ENCODE measurements around the gene PCLO.

The PCLO gene

DNA sequence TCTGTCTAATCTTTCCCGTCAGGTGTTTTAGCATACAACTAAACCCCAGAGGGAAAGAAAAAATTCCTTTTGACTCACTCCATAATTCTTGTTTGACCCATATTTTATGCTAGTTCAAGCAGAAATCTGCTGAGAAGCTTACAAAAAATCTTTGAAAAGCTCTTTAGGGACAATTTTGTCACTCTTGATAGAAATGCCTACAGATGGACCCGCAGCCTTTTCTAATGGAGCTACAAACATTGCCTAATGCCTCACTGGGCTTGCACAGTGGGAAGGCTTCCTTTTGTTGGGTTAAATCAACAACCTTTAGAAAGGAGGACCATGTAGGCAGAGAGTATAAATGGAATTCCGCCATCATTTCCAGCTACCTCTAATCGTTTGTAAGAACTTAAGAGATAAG lies 344.5 kb downstream of the PCLO start:
- no peak for DNase-seq

DNA sequence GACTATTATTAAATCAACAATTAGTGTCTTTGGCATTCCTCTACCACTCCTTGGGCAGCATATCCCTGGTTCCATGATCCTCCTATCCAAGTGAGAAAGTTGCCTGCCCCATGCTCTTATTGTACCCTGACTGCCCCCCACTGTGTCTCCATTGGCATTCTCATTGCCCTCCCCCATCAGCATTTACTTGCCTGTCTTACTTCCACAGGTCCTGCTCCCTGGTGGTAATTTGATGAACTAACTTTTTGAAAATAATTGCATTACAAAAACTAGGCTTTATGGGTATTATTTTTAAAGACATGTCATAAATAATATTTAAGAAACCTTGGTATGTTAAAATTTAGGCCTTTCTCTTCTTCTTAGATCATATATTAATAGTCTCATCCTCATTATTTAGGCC lies 346.4 kb downstream of the PCLO start:
- no peak for DNase-seq

DNA sequence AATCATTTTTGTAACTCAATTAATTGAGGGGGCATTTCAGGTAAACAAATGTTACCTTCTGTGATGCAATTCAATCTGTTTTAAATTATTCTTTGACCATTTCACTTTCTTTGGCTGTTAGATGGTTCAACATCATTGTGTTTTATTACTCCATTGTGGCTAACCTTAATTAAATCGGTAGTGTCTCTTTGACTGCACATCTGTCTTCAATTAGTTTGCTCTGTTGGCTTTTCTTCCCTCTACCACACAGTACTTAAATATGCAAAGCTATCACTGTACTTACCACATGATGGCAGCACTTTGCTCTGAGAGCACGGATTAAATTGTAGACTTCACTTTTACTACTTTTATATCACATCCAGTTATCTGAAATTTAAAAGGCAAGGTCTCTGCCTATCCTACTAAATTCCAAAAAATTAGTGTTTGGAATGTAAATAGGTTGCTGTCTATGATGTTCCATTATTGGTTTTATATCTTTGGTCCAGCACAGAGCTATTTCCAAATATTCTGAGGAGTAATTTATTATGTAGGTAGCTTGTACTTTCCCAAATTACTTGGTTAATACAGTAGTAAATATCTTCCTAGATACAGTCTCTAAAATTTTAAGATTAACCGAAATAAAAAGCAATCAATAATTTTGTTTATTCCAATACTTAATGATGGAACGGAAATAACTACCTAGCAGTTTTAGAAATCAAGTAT lies 352.0 kb downstream of the PCLO start:
- DNase-seq, result no peak

DNA sequence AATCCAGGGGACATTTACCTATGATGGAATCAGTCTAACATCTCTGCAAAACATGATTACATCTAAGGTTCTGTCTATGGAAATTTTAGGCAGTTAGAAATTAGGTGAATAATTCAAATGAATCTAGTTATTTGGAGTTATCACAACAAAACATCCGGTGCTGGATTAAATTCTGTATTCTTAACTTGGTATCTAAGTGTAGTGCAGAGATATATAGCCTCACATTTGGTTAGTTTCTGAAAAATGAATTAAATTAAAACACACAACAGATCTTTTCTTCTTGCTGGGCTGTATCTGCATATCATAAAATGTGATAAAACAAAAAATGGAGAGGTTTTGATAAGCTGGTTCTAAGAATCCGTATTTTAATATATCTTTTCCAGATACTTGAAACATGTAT lies 354.1 kb downstream of the PCLO start:
- no peak for DNase-seq

DNA sequence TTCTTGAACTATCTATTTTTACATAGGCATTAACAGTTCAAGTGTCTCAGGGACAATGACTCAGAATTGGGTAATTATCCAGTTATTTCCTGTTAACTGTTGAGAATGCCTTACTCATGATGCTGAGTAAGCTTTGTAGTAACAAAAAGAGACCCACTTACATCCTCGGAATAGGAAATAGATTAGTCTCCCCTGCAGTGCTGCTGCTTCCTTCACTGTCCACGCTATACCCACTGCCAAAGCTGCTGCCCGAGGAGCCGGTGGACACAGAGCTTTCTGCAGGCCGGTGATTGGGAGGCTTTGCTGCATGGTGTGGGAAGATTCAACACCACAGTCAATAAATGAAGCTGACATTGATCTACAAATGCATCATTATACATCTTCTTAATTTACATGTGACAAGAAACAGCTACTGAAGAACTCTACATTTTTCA lies 357.1 kb downstream of the PCLO start:
- peak; percentile 82 for DNase-seq

DNA sequence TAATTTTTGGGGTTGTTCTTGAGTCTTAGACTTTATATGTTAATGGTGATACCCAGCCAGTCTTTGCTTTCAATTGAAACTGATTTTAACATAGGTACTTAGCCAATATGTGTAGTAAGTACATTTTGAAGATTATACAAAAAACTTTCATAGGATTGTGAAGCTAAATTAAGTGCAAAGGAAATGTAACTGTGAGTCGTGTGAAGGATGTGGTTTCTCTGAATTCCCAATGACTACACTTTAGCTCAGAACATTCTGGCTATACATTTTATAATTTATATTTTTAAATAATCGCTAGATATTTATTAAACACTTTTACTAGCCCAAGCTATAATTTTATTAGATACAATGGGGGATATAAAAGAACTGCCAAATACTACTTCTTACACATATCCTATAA lies 359.3 kb downstream of the PCLO start:
- no peak for DNase-seq

DNA sequence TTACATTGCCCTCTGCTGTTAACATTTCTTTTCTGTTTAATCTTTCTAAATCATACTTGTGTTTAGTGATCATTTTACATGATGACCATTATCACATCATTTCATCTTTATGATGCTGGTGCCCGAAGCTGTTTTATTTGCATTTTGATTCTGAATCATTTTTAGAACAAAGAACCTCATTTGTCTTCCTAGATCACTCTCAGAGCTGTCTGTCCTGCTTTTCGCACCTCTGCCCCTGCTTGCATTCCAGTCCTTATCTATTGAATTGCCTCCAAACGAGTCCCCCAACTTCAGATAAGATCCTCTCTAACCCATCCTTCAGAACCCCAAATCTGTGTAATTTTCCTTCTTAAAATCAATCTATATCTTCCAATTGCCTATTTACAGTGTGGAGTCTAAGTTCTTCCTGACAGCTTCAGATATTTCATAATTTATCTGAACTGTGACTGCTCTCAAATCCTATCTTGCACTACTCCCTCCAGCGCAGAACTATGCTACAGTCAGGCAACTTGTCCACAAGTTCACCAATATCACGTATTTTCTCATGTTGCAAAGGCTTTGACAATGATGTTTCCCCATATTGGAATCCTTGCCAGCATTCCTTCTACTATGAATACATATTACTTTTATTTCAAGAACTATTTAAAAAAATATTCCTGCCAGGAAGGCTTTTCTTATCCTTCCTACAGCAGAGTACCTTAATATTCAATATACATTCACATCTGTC lies 372.6 kb downstream of the PCLO start:
- no peak for DNase-seq

DNA sequence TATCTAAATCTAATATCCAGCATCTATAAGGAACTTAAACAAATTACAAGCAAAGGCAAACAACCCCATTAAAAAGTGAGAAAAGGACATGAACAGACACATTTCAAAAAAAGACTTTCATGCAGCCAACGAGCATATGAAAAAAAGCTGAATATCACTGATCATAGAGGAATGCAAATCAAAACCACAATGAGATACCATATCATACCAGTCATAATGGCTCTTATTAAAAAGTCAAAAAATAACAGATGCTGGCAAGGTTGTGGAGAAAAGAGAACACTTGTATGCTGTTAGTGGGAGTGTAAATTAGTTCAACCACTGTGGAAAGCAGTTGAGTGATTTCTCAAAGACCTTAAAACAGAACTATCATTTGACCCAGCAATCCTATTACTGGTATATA lies 384.7 kb downstream of the PCLO start:
- DNase-seq, result no peak

DNA sequence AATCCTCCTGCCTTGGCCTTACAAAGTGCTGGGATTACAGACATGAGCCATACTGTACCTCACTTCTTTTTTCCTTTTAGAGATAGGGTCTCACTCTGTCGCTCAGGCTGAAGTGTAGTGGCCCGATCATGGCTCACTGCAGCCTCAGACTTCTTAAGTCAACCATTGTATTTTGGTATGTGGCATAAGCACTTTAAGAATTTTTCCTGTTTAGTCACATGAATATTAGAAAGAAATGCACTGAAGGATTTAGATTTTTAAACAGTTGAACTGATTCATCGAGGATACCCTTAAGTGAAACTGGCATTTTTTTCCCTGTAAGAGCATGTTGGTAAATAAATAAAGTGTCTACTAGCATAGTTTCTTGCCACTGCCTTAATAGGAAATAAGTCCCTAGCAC lies 399.8 kb downstream of the PCLO start:
- no peak for DNase-seq

DNA sequence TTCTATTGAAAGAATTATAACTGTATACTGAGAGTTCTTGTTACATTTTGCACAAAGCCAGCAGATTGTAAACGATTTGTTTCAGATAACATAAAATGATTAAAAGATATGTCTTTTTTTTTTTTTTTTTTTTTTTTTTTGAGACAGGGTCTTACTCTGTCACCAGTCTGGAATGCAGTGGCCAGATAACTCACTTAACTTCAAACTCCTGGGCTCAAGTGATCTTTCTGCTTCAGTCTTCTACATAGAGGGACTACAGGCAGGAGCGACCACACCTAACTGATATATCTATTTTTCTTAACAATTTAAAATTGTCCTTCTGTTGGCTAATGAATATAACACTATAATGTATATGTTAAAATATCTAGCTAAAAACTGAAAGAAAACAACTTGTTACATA lies 401.9 kb downstream of the PCLO start:
- DNase-seq, result peak; percentile 57

DNA sequence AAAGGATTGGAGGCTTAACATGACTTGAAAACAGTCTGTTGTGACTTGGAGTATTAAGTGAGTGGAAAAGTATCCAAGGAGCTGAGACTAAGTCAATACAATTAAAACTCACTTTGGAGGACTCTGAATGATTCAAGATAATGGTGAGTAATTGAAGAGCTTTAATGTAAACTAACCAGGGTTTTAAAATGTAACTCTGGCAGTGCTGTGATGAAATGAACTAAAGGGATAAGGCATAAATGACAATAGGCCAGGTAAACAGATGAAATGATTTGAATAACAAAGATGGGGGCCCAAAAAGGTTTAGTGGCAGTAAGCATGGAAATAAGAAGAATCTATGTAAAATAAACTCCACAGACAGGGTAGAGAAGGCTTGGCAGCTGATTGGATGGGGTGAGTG lies 402.6 kb downstream of the PCLO start:
- DNase-seq, result no peak

DNA sequence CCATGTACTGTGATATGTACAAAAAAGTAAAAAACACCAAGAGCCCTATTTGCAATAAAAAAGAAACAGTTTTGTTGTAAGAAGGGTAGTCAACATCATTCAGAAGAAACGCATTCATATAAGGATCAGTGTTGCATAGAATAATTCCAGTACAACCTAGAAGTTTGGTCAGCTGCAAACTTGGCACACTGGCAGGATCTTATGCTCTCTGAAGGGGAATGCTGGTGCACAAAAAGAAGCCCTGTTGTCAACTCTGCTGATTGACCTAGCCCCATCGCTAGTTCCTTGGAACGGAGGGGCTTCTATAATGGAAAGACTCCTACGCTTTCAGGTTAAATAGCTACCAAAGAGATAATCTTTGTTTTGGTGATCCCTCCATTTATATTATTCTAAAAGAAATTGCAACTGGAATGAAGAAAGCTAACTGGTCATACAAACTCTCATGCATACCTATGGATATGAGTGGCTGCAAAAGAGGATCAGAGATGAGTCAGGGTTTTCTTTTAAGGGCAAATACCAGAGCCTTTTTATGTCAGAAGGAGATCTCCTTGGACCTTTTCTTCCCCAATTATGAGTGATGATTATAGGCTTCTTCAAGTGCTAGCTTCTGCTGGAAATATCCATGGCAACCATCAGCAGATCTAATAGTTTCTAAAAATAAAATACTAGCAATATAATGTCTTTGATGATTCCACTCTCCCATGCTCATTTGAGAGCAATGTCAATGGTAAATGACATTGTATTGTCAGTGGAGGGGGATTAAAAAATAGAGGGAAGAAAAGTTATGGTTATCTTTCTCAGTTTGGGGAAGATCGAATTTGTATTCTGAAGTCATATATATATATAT lies 406.8 kb downstream of the PCLO start:
- no peak for DNase-seq

DNA sequence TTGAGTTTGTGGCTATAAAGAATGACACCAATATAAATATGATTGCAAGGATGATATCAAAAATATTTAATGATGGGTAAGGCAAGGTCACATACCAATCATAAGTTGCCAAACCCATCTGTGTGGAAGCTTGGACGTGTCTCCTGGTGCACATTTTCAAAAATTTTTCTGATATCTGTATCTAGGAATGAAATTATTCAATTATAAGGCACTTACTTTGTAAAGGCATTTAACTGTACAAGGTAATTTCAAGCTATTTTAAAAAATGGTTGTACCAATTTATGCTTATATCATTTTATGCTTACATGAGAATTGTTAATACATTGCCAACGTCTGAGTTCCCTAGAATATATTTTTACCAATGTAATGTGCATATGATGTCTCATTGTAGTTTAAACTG lies 412.7 kb downstream of the PCLO start:
- DNase-seq, result no peak

DNA sequence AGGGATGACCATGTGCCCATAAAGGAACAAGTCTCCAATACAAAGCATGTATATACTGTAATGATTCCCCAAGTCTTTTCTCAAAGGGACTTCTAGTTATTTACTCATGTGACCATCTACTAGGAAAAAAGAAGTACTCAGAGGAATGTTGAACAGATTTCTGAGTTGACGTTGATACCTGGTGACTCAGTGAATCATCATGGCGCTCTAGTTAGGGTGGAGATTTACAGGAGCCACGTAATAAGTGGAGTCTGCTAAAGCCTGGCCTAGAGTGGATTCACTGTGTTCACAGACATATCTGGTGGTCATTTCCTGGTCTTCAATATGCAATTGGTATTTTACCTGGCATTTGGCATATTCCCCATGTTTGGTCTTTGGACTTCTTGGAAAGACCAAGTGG lies 416.9 kb downstream of the PCLO start:
- no peak for DNase-seq

DNA sequence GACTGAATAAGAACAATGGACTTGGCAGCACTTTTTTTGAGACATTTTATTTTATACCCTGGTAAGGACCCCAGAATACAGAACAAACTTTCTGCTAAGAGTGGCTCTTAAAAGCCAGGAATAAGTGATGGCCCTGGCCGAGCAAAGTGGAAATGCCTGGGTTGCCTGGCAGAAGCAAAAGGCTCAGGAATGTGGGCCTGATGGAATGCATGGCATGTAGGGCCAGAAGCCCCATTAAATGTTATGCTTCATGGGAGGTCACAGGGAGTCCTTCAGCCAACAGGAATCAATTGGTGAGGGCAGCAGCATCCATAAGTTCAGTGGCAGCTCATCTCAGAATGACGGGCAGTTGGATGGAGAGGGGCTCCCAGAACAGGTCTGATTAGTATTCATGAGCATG lies 417.6 kb downstream of the PCLO start:
- peak; percentile 89 for DNase-seq

DNA sequence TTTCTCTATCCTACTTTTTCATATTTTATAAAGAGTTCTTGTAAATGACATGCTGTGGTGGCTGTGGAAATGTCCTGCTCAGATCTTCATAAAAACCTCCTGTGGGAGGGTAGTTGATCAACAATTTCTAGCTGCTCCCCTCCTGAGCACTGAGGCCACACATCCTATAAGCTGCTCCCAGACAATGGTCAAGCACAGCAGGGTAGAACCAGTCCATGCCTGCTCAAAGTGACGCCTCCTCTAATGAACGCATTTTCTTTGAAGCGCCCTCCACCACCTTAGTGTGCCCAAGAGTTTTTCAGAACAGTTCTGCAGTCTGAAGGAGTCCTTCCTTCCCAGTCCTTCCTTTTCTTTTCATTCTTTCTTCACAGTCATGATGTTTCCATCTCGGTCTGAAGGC lies 420.5 kb downstream of the PCLO start:
- no peak for DNase-seq

DNA sequence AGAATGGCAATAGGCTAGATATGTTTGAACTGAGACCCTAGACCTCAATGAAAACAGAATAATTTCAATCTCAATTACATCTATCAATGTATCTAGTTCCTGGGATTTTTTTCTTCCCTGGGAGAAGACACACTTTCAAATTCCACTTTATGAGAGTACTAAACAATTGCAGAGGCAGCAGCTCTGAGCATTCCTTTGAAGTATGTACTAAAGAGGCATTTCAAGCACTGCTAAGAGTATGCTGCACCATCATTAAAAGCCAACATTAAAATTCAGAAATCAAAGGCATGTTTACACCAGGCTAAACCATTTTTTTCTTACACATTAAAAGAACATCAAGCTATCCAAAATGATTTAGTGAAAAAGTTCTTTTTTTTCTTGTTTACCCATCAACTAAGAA lies 421.2 kb downstream of the PCLO start:
- no peak for DNase-seq

DNA sequence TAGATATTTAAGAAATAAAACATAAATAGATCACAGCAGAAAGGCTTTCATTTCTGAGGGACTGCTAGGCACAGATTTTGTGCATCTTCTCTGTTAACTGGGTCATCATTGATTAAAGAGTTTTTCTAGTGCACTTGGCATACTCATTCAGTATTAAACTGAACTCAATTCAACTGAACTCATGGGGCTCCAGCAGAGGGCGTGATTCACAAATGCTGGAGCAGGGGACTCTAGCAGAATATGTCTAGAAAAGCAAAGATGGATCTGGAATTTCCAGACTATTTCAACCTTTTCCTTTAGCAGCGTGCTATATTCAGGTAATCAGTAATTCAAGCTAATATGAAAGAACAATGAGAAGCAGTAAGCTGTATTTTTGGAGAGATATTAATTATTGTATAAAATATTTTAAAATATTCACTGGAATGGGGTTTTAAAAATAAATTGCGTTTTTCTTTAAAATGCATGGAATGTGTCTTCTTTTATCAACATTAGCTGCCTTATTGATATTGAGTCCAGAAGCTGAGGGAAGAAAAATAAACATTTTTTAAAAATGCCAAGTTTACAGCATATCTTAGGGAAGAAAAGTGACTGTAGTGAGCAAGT lies 422.3 kb downstream of the PCLO start:
- peak; percentile 74 for DNase-seq

DNA sequence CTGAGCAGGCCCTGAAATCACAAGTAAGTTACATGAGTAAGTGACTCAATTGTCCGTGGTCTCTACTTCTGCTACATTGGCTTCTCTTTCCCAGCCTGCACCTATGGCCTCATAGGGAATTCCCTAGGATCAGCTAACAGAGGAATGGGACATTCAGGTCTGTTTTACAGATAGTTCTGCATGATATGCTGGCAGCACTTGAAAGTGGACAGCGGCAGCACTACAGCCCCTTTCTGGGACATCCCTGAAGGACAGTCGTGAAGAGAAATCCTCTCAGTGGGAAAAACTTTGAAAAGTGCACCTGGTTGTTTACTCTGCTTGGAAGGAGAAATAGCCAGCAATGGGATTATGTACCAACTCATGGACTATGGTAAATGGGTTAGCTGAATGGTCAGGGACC lies 426.1 kb downstream of the PCLO start:
- no peak for DNase-seq

DNA sequence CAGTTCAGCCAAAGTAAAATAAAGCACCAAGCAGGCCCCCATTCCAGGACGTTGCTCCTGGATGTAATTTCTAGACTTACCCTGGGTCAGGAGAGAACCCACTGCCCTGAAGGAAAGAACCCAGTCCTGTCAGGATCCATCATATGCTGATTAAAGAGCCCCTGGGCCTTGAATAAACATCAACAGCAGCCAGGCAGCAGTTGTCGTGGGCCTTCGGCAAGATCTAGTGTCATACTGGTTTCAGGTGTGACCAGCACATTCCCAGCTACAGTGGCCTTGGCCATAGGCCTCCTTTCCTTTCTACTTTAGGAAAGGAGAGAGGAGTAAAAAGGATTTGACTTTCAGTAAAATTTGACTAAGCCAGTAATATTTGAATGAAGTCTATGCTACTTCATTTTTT lies 430.0 kb downstream of the PCLO start:
- DNase-seq, result no peak

DNA sequence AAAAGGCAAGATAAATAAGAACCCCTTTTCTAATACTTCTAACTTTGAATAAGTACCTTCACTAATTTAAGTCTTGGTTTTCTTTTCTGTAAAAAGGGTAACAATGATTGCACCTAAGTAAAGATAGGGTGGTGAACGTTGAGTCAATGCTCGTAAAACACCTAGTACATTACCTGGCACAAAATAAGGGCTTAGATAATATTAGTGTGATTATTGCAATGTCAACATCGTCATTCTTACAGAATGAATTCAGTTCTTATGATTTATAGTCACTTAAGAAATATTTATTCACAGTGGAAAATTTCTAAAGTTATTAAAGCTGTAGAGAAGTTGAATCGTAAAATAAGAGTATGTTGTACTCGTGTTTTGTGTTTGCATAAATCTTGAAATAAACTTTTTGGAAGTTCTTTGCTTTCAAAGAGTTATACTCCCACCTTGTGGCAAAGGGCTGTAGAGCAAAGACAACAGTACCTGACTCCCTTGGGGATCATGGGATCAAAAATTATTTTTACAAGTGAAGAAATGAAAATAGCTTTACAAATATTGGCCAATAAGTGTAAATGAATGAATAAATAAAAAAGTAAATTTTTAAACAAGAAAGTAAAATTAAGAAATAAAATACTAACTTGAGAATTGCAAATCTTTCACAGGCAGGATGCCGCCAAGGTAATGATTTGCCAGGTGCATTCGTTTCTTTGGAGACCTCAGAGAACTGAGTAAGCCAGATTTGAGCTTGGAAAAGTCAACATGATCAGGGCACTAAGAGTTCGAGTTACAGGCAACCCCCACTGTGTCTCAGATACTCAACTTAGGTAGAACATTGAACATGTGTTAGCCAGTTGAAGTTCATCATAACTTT lies 433.3 kb downstream of the PCLO start:
- DNase-seq, result no peak

DNA sequence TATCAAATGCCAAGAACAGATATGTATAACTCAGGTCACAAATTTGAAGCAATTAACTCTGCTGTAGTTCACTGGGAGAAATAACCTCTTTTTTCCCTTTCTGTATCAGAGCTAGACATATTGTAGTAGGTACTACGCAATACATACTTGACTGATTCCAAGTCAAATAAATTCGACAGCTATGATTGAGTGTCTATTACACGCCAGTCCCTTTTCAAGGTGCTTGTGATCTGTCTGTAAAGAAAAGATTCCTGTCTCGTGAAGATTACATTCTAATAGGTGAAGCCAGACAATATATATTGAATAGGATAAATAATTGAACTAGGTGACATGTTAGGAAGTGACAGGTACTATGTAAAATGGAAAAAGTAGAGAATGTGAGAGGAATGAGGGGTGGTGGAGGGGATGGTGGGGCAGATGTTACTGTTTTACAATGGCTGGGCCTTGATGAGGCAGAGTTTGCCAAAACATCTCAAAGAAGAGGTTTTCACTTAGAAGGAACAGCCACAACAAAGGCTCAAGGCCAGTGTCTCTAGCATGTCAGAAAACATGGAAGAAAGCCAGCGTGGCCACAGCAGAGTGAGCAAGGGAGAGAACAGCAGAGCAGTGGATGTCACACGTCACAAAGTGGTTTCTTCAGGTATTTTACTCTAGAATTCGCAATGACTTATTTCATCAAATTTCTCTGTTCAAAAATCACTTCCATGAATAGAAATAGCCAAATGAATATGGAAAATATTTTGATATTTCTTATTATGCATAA lies 436.5 kb downstream of the PCLO start:
- no peak for DNase-seq
